HK-2 (cell line): Measurements from ENCODE around the gene ZFP37.
A peak's percentile ranks its signal among the peaks of the same experiment; 100 is the strongest.
"Not testable (repeated sequence)": the region's sequence is repeated elsewhere in the genome, so short reads cannot be mapped to it uniquely, and the experiment has no call there.

Source experiments
- DNase-seq: peaks from one replicate; pipeline ENCODE4 v3.0.0-alpha.2; 2018; ENCODE audit not compliant: unreplicated experiment

The ZFP37 gene

DNA sequence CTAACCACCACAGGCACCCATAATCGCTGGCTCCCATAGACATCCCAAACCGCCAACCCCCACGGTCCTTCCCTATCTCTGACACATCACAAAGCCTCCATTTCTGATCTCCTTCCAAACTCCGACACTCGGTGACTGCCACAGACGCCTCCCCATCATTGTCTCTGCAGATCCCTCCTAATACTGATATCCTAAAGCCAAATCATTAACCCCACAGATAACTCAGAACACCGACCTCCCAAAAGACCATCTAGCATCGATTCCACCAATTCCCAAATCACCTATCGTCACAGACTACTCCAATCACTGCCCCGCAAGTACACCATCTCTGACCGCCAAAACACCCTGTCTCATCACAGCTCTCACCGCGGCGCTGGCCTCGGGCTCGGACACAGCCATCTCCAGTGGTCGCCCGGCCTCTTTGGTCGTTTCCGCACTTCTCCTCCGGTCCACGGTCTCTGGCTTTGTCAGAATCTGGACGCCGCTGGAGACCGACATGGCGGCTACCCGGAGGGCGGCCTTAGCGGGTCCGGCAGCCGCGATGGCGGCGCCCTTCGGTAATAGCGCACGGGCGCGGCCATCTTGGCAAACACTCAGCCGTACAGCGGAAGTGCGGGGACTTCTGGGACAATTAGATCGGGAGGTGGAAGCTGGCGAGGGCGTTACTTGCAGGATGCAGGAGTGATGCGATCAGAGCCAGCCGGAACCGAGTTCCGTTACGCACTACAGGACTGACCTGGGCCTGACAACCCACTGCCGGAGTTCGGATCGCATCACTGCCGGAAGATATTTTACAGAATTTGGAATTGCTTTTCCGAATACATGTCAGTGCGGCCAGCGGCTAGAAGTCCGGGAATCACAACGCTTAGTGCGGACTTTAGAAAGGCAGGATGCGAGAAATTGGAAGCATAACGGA, at the start of gene ZFP37:
Gene ZFP37 (minus strand): TSS at position 534 of the 916 bp plus-strand sequence. CDS start 36 bp downstream, at position 498.
- DNase-seq = peak; percentile 92

GRCh38 chr9:113105345-113105744, 48.8 kb upstream of the ZFP37 start:
- not testable (repeated sequence) for DNase-seq

DNA sequence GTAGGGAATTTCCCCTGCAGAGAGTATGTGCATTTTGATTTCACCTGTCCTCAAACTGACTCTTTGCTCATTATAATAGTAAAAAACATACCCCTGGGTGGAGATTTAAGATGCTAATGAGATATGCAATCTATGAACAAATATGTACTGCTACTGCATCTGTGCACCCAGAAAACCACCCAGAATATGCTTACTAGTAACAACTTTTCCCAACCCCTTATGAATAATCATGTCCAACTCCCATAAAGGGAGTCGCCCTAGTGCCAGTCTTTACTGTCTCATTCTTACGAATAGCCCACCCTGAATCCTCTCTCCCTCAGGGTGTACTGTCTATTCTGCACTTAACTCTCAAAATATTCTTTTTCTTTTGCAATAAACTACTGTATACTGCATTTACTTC, 39.0 kb upstream of the ZFP37 start:
- no peak for DNase-seq

- not testable (repeated sequence) for DNase-seq
Measured at GRCh38 chr9:113089924-113090323, 33.4 kb upstream of the ZFP37 start.

DNA sequence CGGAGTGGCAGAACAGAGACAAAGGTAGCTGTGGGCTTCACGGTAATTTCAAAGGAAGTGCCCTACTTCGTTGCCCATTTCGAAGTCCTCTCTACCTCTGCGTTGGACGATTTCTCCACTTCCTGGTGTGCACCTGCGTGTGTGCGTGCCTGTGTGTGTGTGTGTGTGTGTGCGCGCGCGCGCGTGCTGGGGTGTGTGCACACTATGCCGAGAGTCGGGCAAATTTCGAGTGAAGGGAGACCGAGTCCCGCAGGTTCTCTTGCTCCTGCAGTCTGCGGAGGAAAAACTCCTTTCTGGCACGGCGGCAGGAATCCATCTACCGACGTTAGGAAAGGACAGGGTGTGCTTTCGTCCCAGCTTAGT, 32.6 kb upstream of the ZFP37 start:
- DNase-seq = not testable (repeated sequence)

DNA sequence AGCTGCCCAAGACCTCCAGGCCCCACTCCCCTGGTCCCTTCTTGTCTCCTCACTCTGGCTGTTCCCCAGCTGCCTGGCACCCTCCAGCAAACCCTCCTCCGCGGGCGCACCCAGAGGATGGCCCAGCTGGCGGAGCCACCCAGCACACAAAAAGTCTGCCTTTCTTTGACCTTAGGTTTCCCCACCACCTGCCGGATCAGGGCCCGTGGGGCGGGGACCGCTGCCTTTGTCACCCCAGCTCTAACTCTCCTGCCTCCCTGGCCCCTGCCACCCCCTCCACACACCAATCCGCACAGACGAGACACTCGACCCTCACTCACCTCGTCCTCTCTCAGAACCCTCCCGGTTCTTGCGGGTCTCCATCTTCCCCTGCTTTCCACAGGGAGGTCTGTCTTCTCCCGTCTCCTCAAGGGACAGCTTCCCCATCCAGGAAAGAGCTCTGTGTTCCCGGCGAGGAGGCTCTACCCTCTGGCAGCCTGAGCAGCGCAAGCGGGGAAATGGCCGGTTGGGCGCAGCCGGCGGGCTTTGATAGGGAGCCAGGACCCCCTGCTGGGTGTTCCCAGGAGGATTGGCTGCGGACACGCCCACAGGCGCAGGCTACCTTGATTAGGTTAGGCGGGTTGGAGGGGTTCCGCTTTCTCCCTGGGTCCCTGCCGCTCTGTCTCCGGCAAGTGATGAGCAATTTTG, 32.1 kb upstream of the ZFP37 start:
- not testable (repeated sequence) for DNase-seq

DNA sequence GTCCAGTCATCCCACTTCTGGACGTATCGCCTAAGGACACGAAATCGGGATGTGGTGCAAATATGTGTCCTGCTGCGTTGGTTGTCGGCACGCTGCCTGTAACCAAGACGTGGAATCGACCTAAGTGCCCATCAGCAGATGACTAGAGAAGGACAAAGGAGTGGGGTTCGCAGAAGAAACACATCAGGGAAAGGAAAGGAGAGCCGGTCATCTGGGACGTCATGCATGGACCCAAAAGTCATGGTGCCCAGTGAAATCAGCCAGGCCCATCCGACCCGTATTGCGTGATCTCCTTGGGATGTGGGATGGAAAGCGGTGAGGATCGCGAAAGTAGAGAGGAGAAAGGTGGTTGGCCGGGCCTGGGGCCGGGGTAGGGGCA, 6.4 kb upstream of the ZFP37 start:
- DNase-seq = not testable (repeated sequence)

DNA sequence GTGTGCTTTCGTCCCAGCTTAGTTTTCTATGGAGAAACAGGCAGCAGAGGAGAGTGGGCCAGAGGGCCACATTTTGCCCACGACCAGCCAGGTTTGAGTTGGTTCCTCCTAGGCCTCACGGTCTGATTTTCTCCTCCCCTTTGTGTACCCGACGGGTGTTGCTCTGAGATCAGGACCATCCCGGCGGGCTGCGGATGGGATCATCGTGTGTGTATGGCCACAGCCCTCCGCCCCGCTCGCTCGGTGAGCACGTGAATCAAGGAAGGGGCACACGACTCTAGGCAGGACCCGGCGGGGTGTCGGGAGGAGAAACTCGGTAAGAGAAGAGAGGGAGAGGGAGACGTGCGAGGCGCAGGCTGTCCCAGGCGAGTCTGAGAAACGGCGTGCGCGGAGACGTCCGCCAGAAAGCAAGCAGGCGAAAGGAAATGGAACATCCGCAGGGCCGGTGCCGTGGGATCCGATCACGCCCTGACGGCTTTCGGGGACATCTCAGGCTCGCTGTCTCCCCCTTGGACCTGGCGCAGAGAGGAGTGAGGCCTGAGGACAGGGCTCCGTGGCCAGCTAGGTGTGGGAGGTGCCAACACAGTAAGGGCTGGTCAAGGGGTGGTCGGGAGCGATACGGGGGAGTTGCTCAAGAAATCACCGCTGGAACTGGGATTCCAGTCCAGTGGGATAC, 5.9 kb upstream of the ZFP37 start:
- DNase-seq = not testable (repeated sequence)

- not testable (repeated sequence) for DNase-seq
Measured at GRCh38 chr9:113061072-113061850, 4.7 kb upstream of the ZFP37 start.

DNA sequence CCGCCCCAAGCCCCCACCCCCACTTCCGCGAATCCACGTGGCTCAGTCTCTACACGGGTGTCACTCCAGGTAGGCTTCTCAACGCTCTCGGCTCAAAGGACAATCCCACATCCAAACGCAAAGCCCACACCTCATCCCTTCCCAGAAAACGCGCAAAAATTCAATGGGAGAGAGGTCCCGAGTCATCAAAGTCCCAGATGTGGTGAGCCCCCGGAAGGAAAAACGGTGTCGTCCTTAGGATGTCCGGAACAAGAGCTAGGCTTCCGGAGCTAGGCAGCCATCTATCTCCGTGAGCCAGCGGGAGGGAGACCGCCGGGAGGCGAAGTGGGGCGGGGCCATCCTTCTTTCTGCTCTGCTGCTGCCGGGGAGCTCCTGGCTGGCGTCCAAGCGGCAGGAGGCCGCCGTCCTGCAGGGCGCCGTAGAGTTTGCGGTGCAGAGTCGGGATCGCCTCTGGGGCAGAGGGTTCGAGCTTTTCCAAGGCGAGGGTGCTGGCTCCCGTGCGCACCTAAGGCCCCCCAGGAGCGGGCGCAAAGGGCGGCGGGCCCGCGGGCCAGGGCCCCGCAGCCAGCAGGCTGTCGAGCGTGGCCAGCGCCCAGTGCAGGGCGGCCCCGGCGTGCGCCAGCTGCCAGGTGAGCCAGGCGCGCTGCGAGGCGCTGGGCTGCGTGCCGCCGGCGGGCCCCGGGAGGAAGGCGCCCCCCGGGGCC, 3.2 kb upstream of the ZFP37 start:
- not testable (repeated sequence) for DNase-seq

DNA sequence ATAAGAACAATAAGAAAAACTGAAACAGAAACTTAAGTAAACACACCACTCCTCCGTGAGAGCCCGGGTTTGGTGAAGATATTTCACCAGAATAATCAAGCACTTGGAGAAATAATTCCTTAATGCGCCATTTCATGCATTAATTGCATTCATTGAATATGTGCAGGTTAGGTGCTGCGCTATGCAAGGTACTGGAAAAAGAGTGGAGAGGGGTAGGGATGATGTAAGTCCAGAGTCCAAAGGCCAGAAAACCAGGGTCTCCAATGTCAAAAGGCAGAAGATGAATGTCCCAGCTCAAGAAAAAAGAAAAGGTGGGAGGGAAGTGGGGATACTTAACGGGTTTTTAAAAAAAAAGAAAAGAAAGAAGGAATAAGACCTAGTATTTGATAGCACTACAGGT, 669 bp upstream of the ZFP37 start:
- no peak for DNase-seq

DNA sequence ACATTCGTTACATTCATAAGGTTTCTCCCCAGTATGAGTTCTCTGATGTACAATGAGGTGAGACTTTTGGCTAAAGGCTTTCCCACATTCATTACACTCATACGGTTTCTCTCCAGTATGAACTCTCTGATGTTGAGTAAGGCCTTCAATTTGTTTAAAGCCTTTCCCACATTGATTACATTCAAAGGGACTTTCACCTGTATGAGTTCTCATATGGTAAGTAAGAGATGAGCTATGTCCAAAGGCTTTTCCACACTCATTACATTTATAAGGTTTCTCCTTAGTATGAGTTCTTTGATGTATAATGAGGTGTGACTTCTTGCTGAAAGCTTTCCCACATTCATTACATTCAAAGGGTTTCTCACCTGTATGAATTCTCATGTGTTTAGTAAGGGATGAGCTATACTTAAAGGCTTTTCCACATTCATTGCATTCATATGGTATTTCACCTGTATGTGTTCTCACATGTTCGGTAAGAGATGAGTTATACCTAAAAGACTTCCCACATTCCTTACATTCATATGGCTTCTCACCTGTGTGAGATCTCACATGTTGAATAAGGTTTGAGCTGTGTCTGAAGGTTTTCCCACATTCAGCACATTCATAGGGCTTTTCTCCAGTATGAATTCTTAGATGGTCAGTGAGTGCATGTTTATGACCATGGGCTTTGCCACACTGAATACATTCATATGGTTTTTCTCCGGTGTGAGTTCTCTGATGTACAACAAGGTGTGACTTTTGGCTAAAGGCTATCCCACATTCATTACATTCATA, 13.5 kb downstream of the ZFP37 start:
- DNase-seq = no peak

DNA sequence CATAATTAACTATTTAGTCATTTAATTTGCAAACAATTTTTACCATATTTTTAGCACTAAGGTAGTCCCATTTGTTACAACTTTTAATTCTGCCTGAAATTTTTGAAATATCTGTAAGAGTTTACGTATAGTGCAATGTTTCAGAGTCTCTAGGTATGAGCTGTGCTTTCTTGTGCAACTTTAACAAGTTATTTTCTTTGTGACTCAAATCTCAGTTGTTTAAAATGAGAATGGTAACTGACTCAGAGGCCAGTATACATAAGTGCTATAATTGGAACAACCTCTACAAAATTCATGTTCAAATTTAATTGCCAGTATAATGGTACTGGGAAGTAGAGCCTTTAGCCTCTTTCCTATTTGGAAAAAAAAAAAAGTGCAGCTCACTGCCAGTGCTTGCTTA, 30.3 kb downstream of the ZFP37 start:
- DNase-seq = no peak

DNA sequence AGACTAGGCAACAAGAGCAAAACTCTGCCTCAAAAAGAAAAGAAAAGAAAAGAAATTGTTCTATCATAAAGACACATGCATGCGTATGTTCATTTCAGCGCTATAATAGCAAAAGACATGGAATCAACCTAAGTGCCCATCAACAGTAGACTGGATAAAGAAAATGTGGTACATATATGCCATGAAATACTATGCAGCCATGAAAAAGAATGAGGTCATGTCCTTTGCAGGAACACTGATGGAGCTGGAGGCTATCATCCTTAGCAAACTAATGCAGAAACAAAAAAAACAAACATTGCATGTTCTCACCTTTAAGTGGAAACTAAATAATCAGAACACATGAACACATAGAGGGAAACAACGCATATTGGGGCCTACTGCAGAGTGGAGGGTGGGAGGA, 38.3 kb downstream of the ZFP37 start:
- no peak for DNase-seq

GRCh38 chr9:113012492-113012891, 44.0 kb downstream of the ZFP37 start:
- no peak for DNase-seq

DNA sequence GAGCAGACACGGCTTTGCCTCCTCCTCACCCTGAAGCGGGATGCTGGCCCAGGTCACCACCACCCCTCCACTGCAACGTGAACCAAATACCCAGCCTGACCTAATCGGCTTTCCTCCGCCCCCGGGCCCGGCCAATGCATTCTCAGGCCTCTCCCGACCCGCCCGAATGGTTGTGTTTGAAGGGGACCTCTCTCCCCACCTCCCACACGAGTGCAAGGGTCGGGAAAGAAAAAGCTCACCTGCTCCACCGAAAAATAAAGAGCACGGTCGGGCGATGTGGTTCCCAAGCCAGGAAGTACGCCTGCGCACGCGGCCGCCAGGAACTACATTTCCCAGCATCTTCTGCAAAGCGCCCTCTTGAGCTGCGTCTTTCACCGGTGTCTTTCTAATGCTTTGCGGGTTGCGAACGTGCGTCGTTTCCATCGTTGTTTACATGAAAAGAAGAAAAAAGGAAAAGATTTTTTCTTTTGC, 44.6 kb downstream of the ZFP37 start, which contains the start of gene ZNF883:
Gene ZNF883 (minus strand): TSS at position 282 of the 471 bp plus-strand sequence.
- DNase-seq = peak; percentile 71

DNA sequence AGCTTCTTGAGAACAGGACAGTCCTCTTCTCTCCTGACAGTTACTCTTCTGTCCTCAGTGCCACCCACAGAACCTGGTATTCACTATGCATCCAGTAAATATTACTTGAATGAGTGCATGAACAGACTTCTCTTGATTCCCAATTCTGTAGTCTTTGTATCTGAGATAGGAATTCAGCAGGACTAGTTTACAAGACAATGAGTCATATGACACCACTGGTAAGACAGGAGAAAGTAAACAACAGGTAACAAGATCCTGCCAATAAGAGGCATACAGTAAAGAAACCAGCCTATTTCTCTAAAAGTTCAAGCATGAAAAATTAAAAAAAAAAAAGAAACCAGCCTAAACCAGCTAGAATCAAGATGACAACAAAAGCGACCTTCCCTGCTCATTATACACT, 50.7 kb downstream of the ZFP37 start:
- DNase-seq = no peak

GRCh38 chr9:112997236-112997941, 59.1 kb downstream of the ZFP37 start:
- no peak for DNase-seq
